Prostate gland (tissue), 2 donors: ENCODE data around the gene HSDL1. TPM values are rescaled to one million over a fixed set of nuclear protein-coding genes. Genes with fewer than 3 reads are reported as not detected.

Source experiments
- DNase-seq: peaks from one replicate; pipeline ENCODE4 v3.0.0-alpha.2; 2019; ENCODE audit warnings: low spot score
- H3K27ac ChIP-seq, 2 donors: fragments of 200-600 bp; sonication (generic); 2 replicates each; pipeline ENCODE4 v1.5.1; 2017 to 2019
- H3K27me3 ChIP-seq: fragments of 200-600 bp; sonication (generic); replicated peaks from 2 replicates; pipeline ENCODE4 v1.5.1; 2019; ENCODE audit not compliant: insufficient read depth
- H3K36me3 ChIP-seq, 2 donors: fragments of 200-600 bp; sonication (generic); 1 replicate in 1 of 2; 2 replicates in 1 of 2; pipeline versions ENCODE4 v1.5.1 to v1.8.1; 2017 to 2019
- H3K4me1 ChIP-seq: fragments of 200-600 bp; sonication (generic); replicated peaks from 2 replicates; pipeline ENCODE4 v1.5.1; 2019
- H3K4me3 ChIP-seq, 2 donors: fragments of 200-600 bp; sonication (generic); 2 replicates each; pipeline ENCODE4 v1.5.1; 2017 to 2019
- H3K9me3 ChIP-seq: fragments of 200-600 bp; sonication (generic); 2 replicates; pipeline ENCODE4 v1.5.1; 2017
- CTCF ChIP-seq, 4 experiments: fragments of 200-600 bp in 2 of 4; fragments of 450-650 bp in 2 of 4; sonication (generic) in 2 of 4; IDR thresholded peaks; 1 replicate in 3 of 4; 2 replicates in 1 of 4; pipeline ENCODE4 v1.5.1; 2016 to 2019; ENCODE audit warnings: antibody characterized with exemption in 4 of 4, mild to moderate bottlenecking in 2 of 4, moderate library complexity in 2 of 4
- POLR2A ChIP-seq: fragments of 450-650 bp; IDR thresholded peaks from one replicate; pipeline ENCODE4 v1.6.1; 2016; ENCODE audit warnings: antibody characterized with exemption, mild to moderate bottlenecking
- POLR2AphosphoS5 ChIP-seq: sonication (generic); formaldehyde crosslinking; IDR thresholded peaks from one replicate; pipeline ENCODE4 v1.6.1; 2017; ENCODE audit warnings: antibody characterized with exemption
- WGBS: methylation state at CpG from one replicate; pipeline ENCODE4 v1.1.5; 2018; 5-methylcytosine and 5-hydroxymethylcytosine counted together
- intact Hi-C: fragments of 100-400 bp; cut with DNase I; formaldehyde crosslinking; loops from one replicate; pipeline ENCODE4 v1.14.2; 2022
- total RNA-seq, 2 donors: library from RNA; depleted of rRNA; stranded (reverse); fragments of >200 nt; gene quantifications; one replicate each; pipeline ENCODE4 v1.1.0, GENCODE V29; 2016

The HSDL1 gene
- total RNA-seq, 2 donors from 2014 or later: 12.0 to 17.3 TPM

GRCh38 chr16:84085773-84086172 lies 59.2 kb downstream of the HSDL1 start:
- H3K27ac ChIP-seq: peak overlapping the region in 1 of 2 donors; percentile 17
- no peaks in the 10 kb centered on the region for H3K27me3 ChIP-seq
- 37% methylated on average over 6 of the region's 6 CpGs for WGBS
- peaks cover 3 to 20% of the 10 kb centered on the region in 2 donors for H3K36me3 ChIP-seq
- H3K4me3 ChIP-seq: no peak overlapping the region
- intact Hi-C loops: loop anchor here (5.0 to 10.0 kb wide), 2 partner anchors 92 to 399 kb away; no protein-coding TSS in a partner anchor
- TF ChIP-seq CTCF (IDR thresholded peaks at IDR 0.05) (no peak), POLR2A (no peak), POLR2AphosphoS5 (no peak)
- H3K9me3 ChIP-seq: no peaks in the 10 kb centered on the region
- H3K4me1 ChIP-seq: peaks cover 4% of the 10 kb centered on the region
- DNase-seq: no peak

GRCh38 chr16:84085271-84085667 lies 59.7 kb downstream of the HSDL1 start:
- Histone ChIP-seq H3K4me1 (peaks cover 4% of the 10 kb centered on the region), H3K4me3 (no peak overlapping the region), H3K36me3 (peaks cover 3 to 25% of the 10 kb centered on the region in 2 donors), H3K9me3 (no peaks in the 10 kb centered on the region), H3K27me3 (no peaks in the 10 kb centered on the region), H3K27ac (peak overlapping the region in 1 of 2 donors; percentile 3)
- no peak for DNase-seq
- intact Hi-C loops: loop anchor here (5.0 to 10.0 kb wide), 2 partner anchors 92 to 400 kb away; no protein-coding TSS in a partner anchor
- WGBS: 89% methylated on average over 8 of the region's 8 CpGs
- TF ChIP-seq POLR2A: no peak

- no peak for TF ChIP-seq POLR2A
- peak in 3 of 4 experiments; percentile 66 to 80 (median 69) for TF ChIP-seq CTCF (IDR thresholded peaks at IDR 0.05)
- TF ChIP-seq POLR2AphosphoS5: peak; percentile 39
- DNase-seq: peak; percentile 74
- Histone ChIP-seq H3K27ac (peak overlapping the region in 1 of 2 donors; percentile 3), H3K9me3 (no peaks in the 10 kb centered on the region), H3K4me3 (no peak overlapping the region), H3K27me3 (no peaks in the 10 kb centered on the region), H3K36me3 (peaks cover 0 to 22% of the 10 kb centered on the region in 2 donors), H3K4me1 (peaks cover 4% of the 10 kb centered on the region)
- intact Hi-C loops: loop anchor here (5.0 to 10.0 kb wide), 2 partner anchors 93 to 400 kb away; no protein-coding TSS in a partner anchor
- 43% methylated on average over 11 of the region's 11 CpGs for WGBS
These were observed 60.3 kb downstream of the HSDL1 start for GRCh38 chr16:84084570-84085270.

- Histone ChIP-seq H3K9me3 (no peaks in the 10 kb centered on the region), H3K4me3 (no peak overlapping the region), H3K27me3 (no peaks in the 10 kb centered on the region), H3K36me3 (peaks cover 0 to 19% of the 10 kb centered on the region in 2 donors), H3K4me1 (peaks cover 4% of the 10 kb centered on the region), H3K27ac (peak overlapping the region in 1 of 2 donors; percentile 1)
- intact Hi-C loops: loop anchor here (10.0 kb wide), 1 partner anchor 402 kb away; no protein-coding TSS in a partner anchor
- no peak for DNase-seq
- 68% methylated on average over 11 of the region's 11 CpGs for WGBS
- TF ChIP-seq POLR2A: no peak
- TF ChIP-seq CTCF (IDR thresholded peaks at IDR 0.05): no peak
- TF ChIP-seq POLR2AphosphoS5: peak; percentile 43
These were observed 62.0 kb downstream of the HSDL1 start for GRCh38 chr16:84082835-84083569.

- intact Hi-C loops: loop anchor here (10.0 kb wide), 1 partner anchor 403 kb away; no protein-coding TSS in a partner anchor
- H3K27ac ChIP-seq: no peak overlapping the region
- no peaks in the 10 kb centered on the region for H3K27me3 ChIP-seq
- H3K36me3 ChIP-seq: peaks cover 0 to 17% of the 10 kb centered on the region in 2 donors
- no peak for DNase-seq
- 87% methylated on average over 6 of the region's 6 CpGs for whole genome bisulfite sequencing
- no peaks in the 10 kb centered on the region for H3K9me3 ChIP-seq
- peaks cover 4% of the 10 kb centered on the region for H3K4me1 ChIP-seq
- no peak for TF ChIP-seq POLR2A
- TF ChIP-seq CTCF (IDR thresholded peaks at IDR 0.05): no peak
- no peak for TF ChIP-seq POLR2AphosphoS5
- H3K4me3 ChIP-seq: no peak overlapping the region
These were observed 62.9 kb downstream of the HSDL1 start for GRCh38 chr16:84082110-84082509.
